HG02798 (cell line): Measurements from ENCODE around the gene SPCS3.
A peak's percentile ranks its signal among the peaks of the same experiment; 100 is the strongest.
"Not testable (repeated sequence)": the region's sequence is repeated elsewhere in the genome, so short reads cannot be mapped to it uniquely, and the experiment has no call there.

ENCODE experiments used
- ATAC-seq: cut with Tn5 transposase; IDR thresholded peaks from one replicate; pipeline ENCODE4 v1.9.1; 2021; ENCODE audit warnings: mild to moderate bottlenecking; ENCODE audit not compliant: unreplicated experiment, poor library complexity

SPCS3 gene

GRCh38 chr4:176302283-176303275 is 17.2 kb upstream of the SPCS3 start:
- no peak for ATAC-seq

- ATAC-seq, result no peak
Observed at GRCh38 chr4:176303938-176304337, 15.8 kb upstream of the SPCS3 start.

GRCh38 chr4:176306837-176307665 is 12.7 kb upstream of the SPCS3 start:
- no peak for ATAC-seq

DNA sequence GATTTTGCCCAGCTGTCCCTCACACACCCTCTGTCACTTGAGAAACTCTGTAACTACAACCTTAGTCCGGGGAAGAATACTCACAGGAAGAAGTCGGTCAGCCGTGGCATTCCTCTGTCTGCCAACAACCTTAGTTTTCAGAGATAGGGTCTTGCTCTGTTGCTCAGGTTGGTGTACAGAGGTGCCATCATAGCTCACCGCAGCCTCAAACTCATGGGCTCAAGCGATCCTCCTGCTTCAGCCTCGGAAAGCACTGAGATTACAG is 12.2 kb upstream of the SPCS3 start:
- no peak for ATAC-seq

GRCh38 chr4:176308441-176308840 is 11.3 kb upstream of the SPCS3 start:
- peak; percentile 71 for ATAC-seq

GRCh38 chr4:176309046-176309445 is 10.7 kb upstream of the SPCS3 start:
- peak; percentile 99 for ATAC-seq

GRCh38 chr4:176309772-176310171 is 10.0 kb upstream of the SPCS3 start:
- ATAC-seq, result no peak

DNA sequence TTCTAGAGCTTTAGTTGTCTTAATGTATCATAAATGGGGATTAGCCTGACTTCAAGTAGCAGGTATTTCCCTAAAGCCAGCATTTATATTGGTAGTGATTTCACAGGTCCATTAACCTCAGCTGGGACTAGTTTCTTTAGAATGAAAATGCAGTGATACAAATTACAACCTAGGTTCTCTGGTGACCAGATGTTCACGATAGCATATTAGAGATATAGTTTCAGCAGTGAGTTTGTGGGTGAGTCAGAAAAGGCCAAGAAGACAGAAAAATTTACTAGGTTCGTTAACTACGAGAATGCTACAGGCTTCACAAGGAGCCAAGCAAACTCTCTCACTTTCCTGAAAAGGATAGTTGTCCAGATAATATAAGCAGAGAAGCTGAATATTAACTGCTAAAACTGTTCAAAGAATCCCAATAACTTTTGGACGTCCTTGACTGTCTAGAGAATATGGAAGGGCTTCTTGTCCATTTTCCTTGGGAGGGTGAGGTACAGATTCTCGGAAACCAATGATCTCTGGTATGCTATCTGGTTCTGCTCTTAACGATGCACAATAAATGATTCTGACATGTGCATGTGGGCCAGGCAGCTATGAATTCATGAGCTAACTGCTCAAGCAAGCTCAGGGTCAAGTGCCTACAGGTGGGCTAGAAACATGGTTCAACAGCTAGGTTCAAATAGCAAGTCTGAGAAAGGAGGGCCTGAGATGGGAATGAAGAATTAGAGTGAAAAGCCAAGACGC is 6.0 kb upstream of the SPCS3 start:
- ATAC-seq, result no peak

- ATAC-seq, result no peak
Observed at GRCh38 chr4:176319151-176319703, 539 bp upstream of the SPCS3 start.

DNA sequence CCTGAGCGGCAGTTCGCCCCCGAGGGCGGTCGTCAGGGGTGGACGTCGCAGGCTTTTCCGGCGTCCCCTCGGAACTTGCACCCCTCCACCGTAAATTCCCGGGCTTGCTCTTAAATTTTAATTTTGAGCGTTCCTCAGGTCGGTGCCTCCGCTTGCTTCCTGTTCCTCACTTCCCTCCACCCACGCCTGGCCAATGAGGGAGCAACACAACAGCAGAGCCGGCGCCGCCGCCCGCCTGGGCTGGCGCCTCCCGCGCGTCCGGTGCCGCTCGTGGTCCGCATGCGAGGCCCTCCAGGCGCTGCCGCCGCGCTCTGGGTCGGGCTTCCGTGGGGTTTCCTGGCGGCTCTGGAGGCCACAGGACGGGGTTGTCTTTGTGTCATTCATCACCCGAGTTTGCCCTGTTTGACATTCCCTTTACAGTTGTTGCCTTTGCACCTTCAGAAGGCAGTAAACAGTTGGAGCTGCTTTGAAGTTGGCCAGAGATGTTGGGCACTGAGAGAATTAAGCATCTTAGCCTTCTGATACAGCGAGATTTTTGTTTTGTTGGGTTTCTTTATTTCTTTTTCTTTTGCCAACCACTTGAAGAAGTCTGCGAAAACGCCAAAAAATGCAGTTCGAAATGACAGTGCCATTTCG is 692 bp downstream of the SPCS3 start:
- peak; percentile 81 for ATAC-seq

GRCh38 chr4:176320976-176321361 is 1.2 kb downstream of the SPCS3 start:
- no peak for ATAC-seq

GRCh38 chr4:176321589-176321988 is 1.8 kb downstream of the SPCS3 start:
- no peak for ATAC-seq

- no peak for ATAC-seq
Observed at GRCh38 chr4:176323511-176324160, 3.9 kb downstream of the SPCS3 start.

GRCh38 chr4:176324876-176325275 is 5.1 kb downstream of the SPCS3 start:
- ATAC-seq, result not testable (repeated sequence)

DNA sequence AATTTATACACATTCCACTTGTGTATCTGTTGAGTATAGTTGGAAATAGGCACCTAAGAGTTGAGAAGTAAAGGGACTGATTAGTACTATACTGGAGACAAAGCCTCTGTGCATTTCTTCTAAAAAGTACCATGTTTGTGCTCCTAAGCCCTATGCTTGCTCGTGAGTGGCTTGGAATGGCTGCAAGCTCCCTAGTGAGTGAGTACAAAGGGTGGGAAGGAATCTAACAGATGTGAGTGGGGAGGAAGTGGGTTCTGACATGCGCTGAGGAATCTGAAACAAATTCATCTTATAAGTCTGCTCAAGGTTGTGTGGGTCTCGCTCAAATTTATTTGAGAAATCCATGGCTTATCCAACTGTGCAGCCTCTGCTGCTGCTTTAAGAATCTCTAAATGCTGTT is 13.3 kb downstream of the SPCS3 start:
- no peak for ATAC-seq

GRCh38 chr4:176334066-176334465 is 14.3 kb downstream of the SPCS3 start:
- no peak for ATAC-seq

- ATAC-seq, result no peak
Observed at GRCh38 chr4:176335421-176335820, 15.7 kb downstream of the SPCS3 start.

DNA sequence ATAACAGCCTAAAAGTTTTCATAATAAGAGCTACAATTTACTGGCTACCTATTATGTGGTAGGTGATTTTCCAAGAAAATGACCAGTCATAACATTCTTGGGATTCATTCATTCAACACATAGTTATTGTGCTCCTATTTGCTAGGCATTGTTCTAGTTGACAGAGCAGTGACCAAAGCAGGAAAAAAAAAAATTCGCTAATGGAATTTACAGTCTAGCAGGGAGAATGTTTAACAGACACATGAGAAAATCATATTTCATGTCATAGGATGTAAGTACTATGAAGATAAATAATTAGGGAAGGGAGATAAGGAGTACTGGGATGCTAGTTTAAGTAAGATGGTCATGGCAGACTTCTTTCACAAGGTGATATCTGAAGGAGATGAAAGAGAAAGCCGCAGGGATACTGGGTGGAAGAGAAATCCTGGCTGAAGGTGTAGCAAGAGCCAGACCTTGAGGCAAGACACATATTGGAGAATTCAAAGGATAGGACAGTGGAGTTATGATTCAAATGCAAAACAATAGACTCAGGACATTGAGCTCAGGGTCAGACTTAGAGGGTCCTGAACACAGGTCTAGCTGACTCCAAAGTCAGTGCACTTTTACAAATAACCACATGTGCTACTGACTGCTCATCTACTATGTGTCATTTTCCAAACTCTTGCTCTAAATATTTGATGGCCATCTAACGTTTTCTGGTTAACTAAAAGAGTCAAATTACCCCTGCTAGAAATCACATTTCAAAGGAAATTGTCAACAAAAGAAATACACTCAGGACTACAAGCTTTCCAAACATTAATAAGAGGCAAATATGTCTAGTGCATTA is 20.4 kb downstream of the SPCS3 start:
- no peak for ATAC-seq
